Skeletal muscle satellite cell (primary cell): ENCODE results near the gene ZFAND3.

Experiments
- H3K27me3 ChIP-seq: 2 replicates; pipeline ENCODE4 v1.7.0; 2013; ENCODE audit warnings: low read length; ENCODE audit not compliant: control insufficient read depth, insufficient read depth
- H3K36me3 ChIP-seq: 2 replicates; pipeline ENCODE4 v1.7.0; 2013; ENCODE audit warnings: mild to moderate bottlenecking, control low read depth, low read length; ENCODE audit not compliant: insufficient read depth
- H3K4me1 ChIP-seq: 2 replicates; pipeline ENCODE4 v1.7.0; 2013; ENCODE audit warnings: low read length; ENCODE audit not compliant: control insufficient read depth, insufficient read depth
- H3K4me2 ChIP-seq: 2 replicates; pipeline ENCODE4 v1.7.0; 2013; ENCODE audit warnings: mild to moderate bottlenecking, low read length
- H3K4me3 ChIP-seq: 2 replicates; pipeline ENCODE4 v1.7.0; 2013; ENCODE audit warnings: low read length
- H3K9ac ChIP-seq: 2 replicates; pipeline ENCODE4 v1.7.0; 2013; ENCODE audit warnings: mild to moderate bottlenecking, low read depth, low read length, moderate library complexity
- H3K9me3 ChIP-seq: replicated peaks from 2 replicates; pipeline ENCODE4 v1.7.0; 2013; ENCODE audit warnings: mild to moderate bottlenecking, control low read depth, low read length

The ZFAND3 gene

GRCh38 chr6:38166411-38167240, 347.1 kb downstream of the ZFAND3 start:
- no peaks in the 10 kb centered on the region for H3K36me3 ChIP-seq
- H3K4me1 ChIP-seq: no peaks in the 10 kb centered on the region
- no peak overlapping the region for H3K4me2 ChIP-seq
- no peak overlapping the region for H3K4me3 ChIP-seq
- no peaks in the 10 kb centered on the region for H3K9me3 ChIP-seq
- H3K27me3 ChIP-seq: no peaks in the 10 kb centered on the region
- H3K9ac ChIP-seq: no peak overlapping the region

- H3K27me3 ChIP-seq: no peaks in the 10 kb centered on the region
- no peak overlapping the region for H3K4me3 ChIP-seq
- no peaks in the 10 kb centered on the region for H3K9me3 ChIP-seq
- no peak overlapping the region for H3K4me2 ChIP-seq
- no peak overlapping the region for H3K9ac ChIP-seq
- H3K36me3 ChIP-seq: no peaks in the 10 kb centered on the region
- no peaks in the 10 kb centered on the region for H3K4me1 ChIP-seq
These were observed 348.1 kb downstream of the ZFAND3 start for GRCh38 chr6:38167598-38167997.

- Histone ChIP-seq H3K36me3 (no peaks in the 10 kb centered on the region), H3K9ac (no peak overlapping the region), H3K4me1 (no peaks in the 10 kb centered on the region), H3K4me3 (no peak overlapping the region), H3K9me3 (no peaks in the 10 kb centered on the region), H3K27me3 (no peaks in the 10 kb centered on the region), H3K4me2 (no peak overlapping the region)
These were observed 348.6 kb downstream of the ZFAND3 start for GRCh38 chr6:38168126-38168525.

- H3K4me2 ChIP-seq: no peak overlapping the region
- H3K4me1 ChIP-seq: no peaks in the 10 kb centered on the region
- H3K27me3 ChIP-seq: no peaks in the 10 kb centered on the region
- no peaks in the 10 kb centered on the region for H3K36me3 ChIP-seq
- H3K4me3 ChIP-seq: no peak overlapping the region
- H3K9me3 ChIP-seq: no peaks in the 10 kb centered on the region
- H3K9ac ChIP-seq: no peak overlapping the region
These were observed 349.2 kb downstream of the ZFAND3 start for GRCh38 chr6:38168699-38169098.

- no peak overlapping the region for H3K9ac ChIP-seq
- H3K4me3 ChIP-seq: no peak overlapping the region
- H3K36me3 ChIP-seq: no peaks in the 10 kb centered on the region
- H3K9me3 ChIP-seq: no peaks in the 10 kb centered on the region
- no peaks in the 10 kb centered on the region for H3K27me3 ChIP-seq
- no peak overlapping the region for H3K4me2 ChIP-seq
- no peaks in the 10 kb centered on the region for H3K4me1 ChIP-seq
These were observed 349.9 kb downstream of the ZFAND3 start for GRCh38 chr6:38169221-38169976.

GRCh38 chr6:38169977-38170526, 350.5 kb downstream of the ZFAND3 start:
- no peaks in the 10 kb centered on the region for H3K4me1 ChIP-seq
- no peak overlapping the region for H3K9ac ChIP-seq
- no peak overlapping the region for H3K4me2 ChIP-seq
- H3K27me3 ChIP-seq: no peaks in the 10 kb centered on the region
- no peak overlapping the region for H3K4me3 ChIP-seq
- no peaks in the 10 kb centered on the region for H3K9me3 ChIP-seq
- no peaks in the 10 kb centered on the region for H3K36me3 ChIP-seq

- no peaks in the 10 kb centered on the region for H3K27me3 ChIP-seq
- no peaks in the 10 kb centered on the region for H3K4me1 ChIP-seq
- no peaks in the 10 kb centered on the region for H3K36me3 ChIP-seq
These were observed 351.3 kb downstream of the ZFAND3 start for GRCh38 chr6:38170666-38171355.

GRCh38 chr6:38171997-38172738, 352.6 kb downstream of the ZFAND3 start:
- Histone ChIP-seq H3K9ac (no peak overlapping the region), H3K4me1 (no peaks in the 10 kb centered on the region), H3K27me3 (no peaks in the 10 kb centered on the region), H3K36me3 (no peaks in the 10 kb centered on the region), H3K9me3 (no peaks in the 10 kb centered on the region), H3K4me2 (no peak overlapping the region), H3K4me3 (no peak overlapping the region)

More at GRCh38 chr6:38170666-38171355, 351.3 kb downstream of the ZFAND3 start:
- Histone ChIP-seq H3K4me2 (no peak overlapping the region), H3K4me3 (no peak overlapping the region), H3K9me3 (no peaks in the 10 kb centered on the region), H3K9ac (no peak overlapping the region)

GRCh38 chr6:38172739-38173410, 353.3 kb downstream of the ZFAND3 start:
- no peaks in the 10 kb centered on the region for H3K4me1 ChIP-seq
- no peaks in the 10 kb centered on the region for H3K27me3 ChIP-seq
- no peak overlapping the region for H3K9ac ChIP-seq
- no peaks in the 10 kb centered on the region for H3K9me3 ChIP-seq
- no peak overlapping the region for H3K4me2 ChIP-seq
- H3K4me3 ChIP-seq: no peak overlapping the region
- H3K36me3 ChIP-seq: no peaks in the 10 kb centered on the region

- H3K27me3 ChIP-seq: no peaks in the 10 kb centered on the region
- H3K4me3 ChIP-seq: no peak overlapping the region
- no peak overlapping the region for H3K9ac ChIP-seq
- no peaks in the 10 kb centered on the region for H3K4me1 ChIP-seq
- no peaks in the 10 kb centered on the region for H3K9me3 ChIP-seq
- no peak overlapping the region for H3K4me2 ChIP-seq
- H3K36me3 ChIP-seq: no peaks in the 10 kb centered on the region
These were observed 354.4 kb downstream of the ZFAND3 start for GRCh38 chr6:38173909-38174308.
